ENCODE results near the gene STK31. TPM values are rescaled to one million over a fixed set of nuclear protein-coding genes. Genes with fewer than 3 reads are reported as not detected.
"Not testable (repeated sequence)": the region's sequence is repeated elsewhere in the genome, so short reads cannot be mapped to it uniquely, and the experiment has no call there.

STK31 gene
- total RNA-seq, 1 experiment from 2014 or later, result 0.56 TPM

- peak; percentile 60 for DNase-seq (ENCODE audit: low spot score)
Measured at GRCh38 chr7:23712368-23713284, 2.6 kb downstream of the STK31 start.

DNA sequence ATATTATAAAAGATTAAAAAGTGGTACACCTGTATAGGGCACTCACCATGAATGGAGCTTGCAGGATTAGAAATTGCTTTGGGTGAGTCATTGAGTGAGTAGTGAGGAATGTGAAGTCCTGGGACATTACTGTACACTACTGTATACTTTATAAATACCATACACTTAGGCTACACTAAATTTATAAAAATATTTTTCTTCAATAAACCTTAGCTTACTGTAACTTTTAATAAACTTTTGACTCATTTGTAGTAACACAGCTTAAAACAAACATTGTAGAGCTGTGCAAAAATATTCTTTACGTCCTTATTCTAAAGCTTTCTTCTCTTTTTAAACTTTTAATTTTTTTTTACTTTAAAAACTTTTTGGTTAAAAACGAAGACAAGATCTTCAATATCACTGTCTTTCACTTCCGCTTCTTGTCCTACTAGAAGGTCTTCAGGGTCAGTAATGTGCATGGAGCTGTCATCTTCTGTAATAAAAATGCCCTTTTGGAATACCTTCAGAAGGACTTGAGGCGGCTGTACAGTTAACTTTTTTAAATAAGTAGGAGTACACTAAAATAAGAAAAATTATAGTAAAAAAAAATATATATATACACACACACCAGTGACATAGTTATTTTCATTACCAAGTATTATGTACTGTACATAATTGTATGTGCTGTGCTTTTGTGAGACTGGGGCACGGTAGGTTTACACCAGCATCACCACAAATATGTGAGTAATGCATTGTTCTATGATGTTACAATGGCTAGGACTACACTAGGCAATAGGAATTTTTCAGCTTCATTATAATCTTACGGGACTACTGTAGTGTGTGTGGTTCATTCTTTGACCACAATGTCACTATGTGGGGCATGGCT lies 3.5 kb downstream of the STK31 start:
- DNase-seq (ENCODE audit: low spot score), result peak; percentile 98

- no peak for DNase-seq (ENCODE audit: low spot score)
Measured at GRCh38 chr7:23714150-23714464, 4.1 kb downstream of the STK31 start.

DNA sequence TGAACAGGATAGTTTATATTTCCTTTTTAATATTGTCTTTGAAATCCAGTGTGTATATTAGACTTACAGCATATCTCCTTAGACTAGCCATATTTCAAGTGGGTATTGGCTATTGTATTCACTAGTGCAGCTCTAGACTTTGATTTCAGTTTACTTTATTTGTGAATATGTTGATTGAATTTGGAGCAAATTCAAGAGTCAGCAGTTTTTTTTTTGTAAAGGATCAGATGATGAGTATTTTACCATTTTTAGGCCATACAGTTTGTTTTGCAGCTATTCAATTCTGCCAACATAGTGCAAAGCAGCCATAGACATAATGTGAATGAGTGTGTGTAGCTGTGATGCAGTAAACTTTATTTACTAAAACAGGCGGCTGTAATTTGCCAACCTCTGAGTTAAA lies 4.6 kb downstream of the STK31 start:
- DNase-seq (ENCODE audit: low spot score), result no peak

DNA sequence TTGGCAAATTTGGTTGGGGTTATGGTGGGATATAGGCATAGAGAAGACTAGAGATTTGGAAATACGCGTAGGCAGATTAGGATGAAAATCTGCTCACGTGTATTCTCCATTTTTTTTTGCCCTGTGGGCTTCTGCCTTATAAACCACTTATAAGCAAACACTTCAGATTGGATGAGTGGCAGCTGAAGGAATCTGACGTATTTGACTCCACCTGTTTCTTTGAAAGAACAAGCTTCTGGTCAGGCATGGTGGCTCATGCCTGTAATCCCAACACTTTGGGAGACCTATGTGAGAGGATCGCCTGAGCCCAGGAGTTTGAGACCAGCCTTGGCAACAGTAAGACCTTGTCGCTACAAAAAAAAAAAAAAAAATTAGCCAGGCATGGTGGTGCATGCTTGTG lies 5.1 kb downstream of the STK31 start:
- no peak for DNase-seq (ENCODE audit: low spot score)

- DNase-seq (ENCODE audit: low spot score), result no peak
Measured at GRCh38 chr7:23717788-23718187, 7.8 kb downstream of the STK31 start.

DNA sequence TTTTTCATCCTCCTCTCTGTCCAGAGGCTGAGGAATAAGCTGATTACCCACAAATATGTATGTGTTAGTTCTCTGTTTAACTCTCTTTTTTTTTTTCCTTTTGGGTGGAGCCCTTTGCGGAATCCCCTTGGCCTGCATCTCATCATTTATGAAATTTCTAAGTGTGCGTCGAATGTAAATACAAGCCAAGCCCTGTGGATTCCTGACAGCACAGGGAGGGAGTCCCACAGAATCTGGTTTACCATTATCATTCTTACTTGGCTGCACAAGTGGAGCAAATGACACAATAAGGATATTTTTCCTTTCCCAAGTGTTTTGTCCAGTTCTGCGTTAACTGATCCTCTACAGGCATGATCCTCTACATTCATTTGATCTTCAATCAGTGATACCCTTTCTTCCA lies 11.4 kb downstream of the STK31 start:
- DNase-seq (ENCODE audit: low spot score), result no peak

- not testable (repeated sequence) for DNase-seq (ENCODE audit: low spot score)
Measured at GRCh38 chr7:23722587-23723216, 12.7 kb downstream of the STK31 start.

DNA sequence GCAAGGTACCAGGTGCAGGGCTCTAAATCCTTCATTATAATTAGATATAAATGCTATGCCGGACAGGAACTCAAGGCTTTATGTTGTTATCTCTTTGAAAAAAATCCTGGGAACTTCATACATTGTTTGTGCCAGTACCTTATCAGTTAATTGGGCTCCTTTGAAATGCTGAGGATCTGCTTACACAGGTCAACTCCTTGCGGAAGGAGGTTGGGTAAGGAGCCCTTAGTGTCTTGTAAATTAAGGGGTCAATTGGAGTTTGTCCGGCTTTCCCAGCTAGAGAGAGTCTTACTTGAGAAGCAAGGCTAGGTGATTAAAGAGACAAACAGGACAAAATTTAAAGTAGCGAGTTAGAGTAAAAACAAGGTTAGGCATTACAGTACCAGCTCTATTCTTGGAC lies 14.1 kb downstream of the STK31 start:
- not testable (repeated sequence) for DNase-seq (ENCODE audit: low spot score)

DNA sequence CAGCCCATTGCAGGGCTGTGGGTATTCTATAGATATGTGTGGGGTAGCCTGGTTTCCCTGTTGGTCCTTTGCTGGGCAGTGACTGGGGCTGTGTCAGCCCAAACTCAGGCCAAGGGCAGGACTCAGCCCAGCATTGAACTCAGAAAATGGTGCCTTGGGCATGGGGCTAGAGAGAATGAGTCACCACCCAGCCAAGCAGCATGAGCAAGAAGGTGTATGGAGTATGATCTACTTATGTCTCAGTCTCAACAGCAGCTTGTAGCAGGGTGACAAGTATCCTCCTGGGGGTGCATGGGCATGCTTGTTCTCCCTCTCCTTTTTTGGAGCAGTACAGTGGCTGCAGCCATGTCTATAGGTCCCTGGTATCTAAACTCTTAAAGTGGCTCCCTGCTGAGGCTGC lies 32.0 kb downstream of the STK31 start:
- peak; percentile 38 for DNase-seq (ENCODE audit: low spot score)

- DNase-seq (ENCODE audit: low spot score), result no peak
Measured at GRCh38 chr7:23743226-23743625, 33.2 kb downstream of the STK31 start.

- DNase-seq (ENCODE audit: low spot score), result no peak
Measured at GRCh38 chr7:23746629-23747028, 36.6 kb downstream of the STK31 start.

DNA sequence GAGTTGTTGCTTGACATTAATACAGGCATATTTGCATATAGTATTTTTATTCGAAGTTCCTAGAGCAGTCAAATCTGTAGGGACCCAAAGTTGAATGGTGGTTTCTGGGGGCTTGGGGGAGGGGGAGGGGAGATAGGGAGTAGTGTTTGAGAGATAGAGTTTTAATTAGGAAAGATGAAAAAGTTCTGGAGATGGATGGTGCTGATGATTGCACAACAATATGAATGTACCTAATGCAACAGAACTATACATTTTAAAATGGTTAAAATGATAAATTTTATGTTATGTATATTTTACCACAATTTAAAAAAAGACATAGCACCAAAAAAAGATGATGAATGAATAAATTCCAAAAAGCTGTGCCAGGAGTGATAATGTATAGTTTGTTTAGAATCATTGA lies 41.8 kb downstream of the STK31 start:
- no peak for DNase-seq (ENCODE audit: low spot score)

DNA sequence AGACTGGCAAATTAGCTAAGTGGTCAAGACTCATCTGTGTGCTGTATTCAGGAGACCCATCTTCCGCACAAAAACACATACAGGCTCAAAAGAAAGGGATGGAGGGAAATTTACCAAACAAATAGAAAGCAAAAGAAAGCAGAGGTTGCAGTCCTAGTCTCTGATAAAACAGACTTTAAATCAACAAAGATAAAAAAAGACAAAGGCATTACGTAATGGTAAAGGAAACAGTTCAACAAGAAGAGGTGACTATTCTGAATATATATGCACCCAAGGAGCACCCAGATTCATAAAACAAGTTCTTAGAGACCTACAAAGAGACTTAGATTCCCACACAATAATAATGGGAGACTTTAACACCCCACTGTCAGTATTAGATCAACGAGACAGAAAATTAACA lies 48.8 kb downstream of the STK31 start:
- not testable (repeated sequence) for DNase-seq (ENCODE audit: low spot score)

- peak; percentile 84 for DNase-seq (ENCODE audit: low spot score)
Measured at GRCh38 chr7:23759671-23760391, 49.8 kb downstream of the STK31 start.

- DNase-seq (ENCODE audit: low spot score), result no peak
Measured at GRCh38 chr7:23765943-23766342, 55.9 kb downstream of the STK31 start.

DNA sequence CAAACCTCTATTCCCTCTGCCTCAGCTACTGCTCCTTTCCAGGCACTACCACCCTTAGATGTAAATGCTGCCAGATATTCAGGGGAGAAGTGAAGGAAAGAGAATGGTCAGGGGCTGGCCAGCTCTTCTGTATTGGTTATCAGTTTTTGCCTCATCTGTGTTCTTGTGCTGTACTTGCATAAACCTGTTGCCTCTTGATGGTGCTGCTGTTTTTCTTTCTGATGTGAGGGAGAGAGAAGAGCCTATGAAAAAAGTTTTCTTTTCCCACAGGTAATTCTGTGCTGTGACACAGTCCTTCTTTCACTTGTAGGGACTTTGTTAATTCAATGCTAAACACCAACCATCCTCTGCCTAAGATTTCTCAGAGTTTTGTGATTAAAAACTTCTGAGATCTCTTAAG lies 57.5 kb downstream of the STK31 start:
- DNase-seq (ENCODE audit: low spot score), result no peak

GRCh38 chr7:23768022-23768421 lies 58.0 kb downstream of the STK31 start:
- no peak for DNase-seq (ENCODE audit: low spot score)

GRCh38 chr7:23779185-23779800 lies 69.3 kb downstream of the STK31 start:
- DNase-seq (ENCODE audit: low spot score), result not testable (repeated sequence)

DNA sequence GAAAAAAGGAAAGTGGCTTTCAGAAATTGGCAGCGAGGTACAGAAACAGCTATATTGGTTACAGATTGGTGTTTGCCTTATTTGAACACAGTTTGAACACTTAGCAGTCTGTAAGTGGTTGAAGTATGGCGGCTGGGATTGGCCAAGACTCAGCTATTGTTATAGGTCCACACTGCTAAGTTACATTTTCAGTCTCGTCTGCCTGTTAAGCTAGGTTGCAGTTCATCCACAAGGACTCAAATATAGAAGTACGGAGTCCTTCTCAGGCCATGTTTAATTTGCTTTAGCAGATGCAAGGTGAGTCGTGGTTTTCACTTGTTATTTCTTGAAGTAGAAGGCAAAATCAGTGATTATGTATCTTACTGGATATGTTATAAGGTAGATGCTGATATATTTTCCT lies 73.1 kb downstream of the STK31 start:
- no peak for DNase-seq (ENCODE audit: low spot score)

DNA sequence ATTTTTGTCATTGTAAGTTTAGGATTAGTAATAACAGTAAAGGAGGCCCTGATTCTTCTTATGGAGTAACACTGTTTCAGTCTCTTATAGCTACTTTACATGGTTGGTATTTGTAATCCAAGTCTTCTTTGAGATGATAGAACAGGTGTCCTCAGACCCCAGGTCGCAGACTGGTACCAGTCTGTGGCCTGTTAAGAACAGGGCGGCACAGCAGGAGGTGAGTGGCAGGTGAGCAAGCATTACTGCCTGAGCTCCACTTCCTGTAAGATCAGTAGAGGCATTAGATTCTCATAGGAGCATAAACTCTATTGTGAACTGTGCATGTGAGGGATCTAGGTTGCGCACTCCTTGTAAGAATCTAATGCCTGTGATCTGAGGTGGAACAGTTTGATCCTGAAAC lies 77.3 kb downstream of the STK31 start:
- no peak for DNase-seq (ENCODE audit: low spot score)

Measured in H4 (cell line).